Medulla oblongata (tissue), 1 donor: Measurements from ENCODE around the gene PPP2R5E.
"Not testable (repeated sequence)": the region's sequence is repeated elsewhere in the genome, so short reads cannot be mapped to it uniquely, and the experiment has no call there.

ENCODE experiments used
- DNase-seq: peaks from one replicate; pipeline ENCODE4 v3.0.0-alpha.2; 2015; ENCODE audit errors: extremely low spot score

Gene PPP2R5E

DNA sequence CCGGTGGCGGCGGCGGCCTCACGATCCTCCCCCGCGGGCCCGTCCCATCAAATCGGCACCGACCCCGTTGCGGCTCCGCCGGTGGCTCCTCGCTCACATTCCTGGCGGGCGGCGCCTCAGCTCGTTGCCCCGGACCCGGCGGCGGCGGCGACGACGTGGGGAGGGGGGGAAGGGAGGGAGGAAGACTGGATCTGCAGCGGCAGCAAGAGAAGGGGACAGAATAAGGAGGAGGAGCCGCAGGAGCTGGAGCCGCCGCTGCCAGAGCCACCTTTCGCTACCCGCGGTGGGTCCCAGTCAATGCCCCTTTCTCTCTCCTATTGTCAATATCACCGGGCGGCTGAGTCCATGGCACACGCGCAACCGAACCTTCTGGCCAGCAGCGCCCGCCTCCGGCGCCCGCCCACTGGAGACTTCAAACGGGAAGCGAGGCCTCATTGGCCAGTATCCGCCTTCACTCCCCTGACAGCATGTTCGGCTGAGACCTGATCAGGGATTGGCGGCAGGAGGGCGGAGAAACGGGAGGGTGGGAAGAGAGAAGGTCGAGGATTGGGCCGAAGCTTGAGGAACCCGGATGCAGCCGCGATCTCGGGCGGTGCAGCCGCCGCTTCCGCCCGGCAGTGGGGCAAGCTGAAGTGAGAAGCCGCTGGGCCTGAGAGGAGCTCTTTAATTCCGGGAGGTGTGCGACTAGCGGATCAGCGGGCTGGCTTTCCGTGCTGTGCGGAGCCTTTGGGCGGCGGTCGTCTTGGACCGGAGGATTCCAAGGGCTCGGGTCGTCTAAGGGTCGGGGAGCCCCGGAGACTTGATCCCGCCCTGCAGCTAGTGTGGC, at the start of gene PPP2R5E:
Gene PPP2R5E, minus strand, starts transcription at position 378 of the 826 bp plus-strand sequence. CDS start 3,692 bp downstream, outside the sequence.
- peak; percentile 100 for DNase-seq

- not testable (repeated sequence) for DNase-seq
These were observed 39.9 kb upstream of the PPP2R5E start for GRCh38 chr14:63583046-63583445.

DNA sequence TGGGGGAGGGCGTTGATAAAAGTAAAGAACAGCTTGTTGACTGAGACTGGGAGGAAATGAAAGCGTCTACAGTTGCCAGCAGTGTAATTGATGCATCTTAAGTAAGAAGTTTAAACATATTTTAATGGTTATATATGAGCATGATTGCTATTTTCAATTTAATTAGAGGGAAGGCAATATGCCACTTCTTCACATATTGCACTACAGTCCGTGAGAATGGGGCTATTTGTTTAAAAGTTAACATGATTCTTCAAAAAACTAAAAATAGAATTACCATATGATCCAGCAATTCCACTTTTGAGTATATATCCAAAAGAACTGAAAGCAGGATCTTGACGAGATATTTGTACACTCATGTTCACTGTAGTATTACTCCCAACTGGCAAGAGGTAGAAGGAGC, 38.3 kb upstream of the PPP2R5E start:
- no peak for DNase-seq

GRCh38 chr14:63578300-63578699, 35.1 kb upstream of the PPP2R5E start:
- no peak for DNase-seq

DNA sequence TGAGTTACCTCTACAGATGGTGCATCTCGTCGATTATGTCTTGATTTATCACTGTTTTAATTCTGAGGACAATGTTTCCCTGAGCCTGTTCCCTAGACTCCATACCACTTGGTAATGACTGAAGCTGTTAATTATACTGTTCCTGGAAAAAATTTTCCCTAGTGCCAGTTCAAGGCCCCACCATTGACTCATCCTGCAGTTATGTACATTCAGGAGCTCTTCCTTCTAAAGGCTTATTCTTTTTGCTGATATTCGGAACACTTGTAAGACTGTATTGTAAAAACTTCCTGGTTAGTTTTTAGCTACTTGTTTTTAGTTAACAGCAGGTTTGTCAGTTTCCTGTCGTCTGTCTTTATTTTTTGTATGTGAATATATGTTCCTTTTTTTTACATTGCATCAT, 30.4 kb upstream of the PPP2R5E start:
- no peak for DNase-seq

- no peak for DNase-seq
These were observed 22.3 kb upstream of the PPP2R5E start for GRCh38 chr14:63565448-63565847.

GRCh38 chr14:63564318-63564717, 21.1 kb upstream of the PPP2R5E start:
- no peak for DNase-seq

GRCh38 chr14:63563370-63564026, 20.3 kb upstream of the PPP2R5E start:
- DNase-seq = no peak

GRCh38 chr14:63562405-63562804, 19.2 kb upstream of the PPP2R5E start:
- DNase-seq = no peak

- DNase-seq = no peak
These were observed 12.4 kb upstream of the PPP2R5E start for GRCh38 chr14:63555572-63555971.

GRCh38 chr14:63551332-63551731, 8.2 kb upstream of the PPP2R5E start:
- no peak for DNase-seq

DNA sequence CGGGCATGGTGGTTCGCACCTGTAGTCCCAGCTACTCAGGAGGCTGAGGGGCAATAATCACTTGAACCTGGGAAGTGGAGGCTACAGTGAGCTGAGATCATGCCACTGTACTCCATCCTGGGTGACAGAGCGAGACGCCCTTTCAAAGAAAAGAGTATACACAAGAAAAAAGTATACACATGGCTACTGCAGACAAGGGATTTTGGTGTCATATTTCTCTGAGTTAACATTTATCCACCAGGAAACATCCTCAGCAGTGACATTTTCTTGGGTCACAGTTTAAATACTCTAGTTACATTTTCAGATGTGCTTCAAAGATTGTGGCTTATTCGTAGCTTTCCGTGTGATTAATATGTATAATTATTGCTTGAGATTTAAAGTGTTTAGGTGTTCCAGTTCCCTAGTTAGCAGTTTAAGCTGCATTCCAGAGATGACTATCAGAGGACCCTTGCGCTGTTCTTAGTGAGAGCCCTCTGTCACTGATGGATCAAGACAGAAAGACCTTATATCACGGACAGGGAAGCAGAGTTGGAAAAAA, 4.7 kb upstream of the PPP2R5E start:
- no peak for DNase-seq

- no peak for DNase-seq
These were observed 2.3 kb upstream of the PPP2R5E start for GRCh38 chr14:63545431-63545830.

- DNase-seq = peak; percentile 55
These were observed 1.6 kb upstream of the PPP2R5E start for GRCh38 chr14:63544591-63545299.

GRCh38 chr14:63543826-63544406, 739 bp upstream of the PPP2R5E start:
- DNase-seq = peak; percentile 32

DNA sequence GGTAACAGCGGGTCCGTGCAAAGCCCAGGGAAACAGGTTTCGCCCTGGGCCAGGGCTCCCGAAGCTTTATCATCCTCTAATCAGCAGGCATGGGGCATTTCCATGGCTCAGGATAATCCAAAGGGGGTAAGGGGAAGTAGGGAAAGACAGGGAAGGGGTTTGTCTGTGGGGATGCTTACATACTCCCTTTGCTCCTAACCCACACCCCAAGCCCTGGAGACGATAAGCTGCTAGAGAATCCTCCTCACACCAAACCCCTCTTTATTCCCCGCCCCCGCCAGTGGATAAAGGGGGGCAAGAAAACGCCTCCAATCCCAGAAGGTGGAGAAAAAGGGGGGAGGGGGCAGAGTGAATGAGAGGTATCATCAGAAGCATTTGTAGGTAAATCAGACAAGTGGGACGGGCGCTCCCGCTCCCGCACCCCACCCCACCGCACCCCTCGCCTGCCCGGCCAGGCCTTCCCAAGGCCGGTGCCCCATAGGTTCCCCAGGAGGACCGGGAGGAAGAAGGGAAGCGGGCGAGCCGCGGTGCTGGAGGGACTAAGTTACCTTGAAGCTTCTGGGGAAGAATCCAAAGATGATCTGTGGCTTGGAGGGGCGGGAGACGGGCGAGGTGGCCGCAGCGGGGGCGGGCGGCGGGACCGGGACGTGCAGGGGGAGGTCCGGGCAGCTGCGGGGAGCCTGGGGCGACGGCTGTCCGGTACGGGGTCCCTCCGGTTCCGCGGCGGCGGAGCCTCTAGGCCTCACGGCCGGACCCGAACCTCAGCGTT, 762 bp downstream of the PPP2R5E start:
- DNase-seq = no peak

- DNase-seq = no peak
These were observed 7.3 kb downstream of the PPP2R5E start for GRCh38 chr14:63535918-63536317.

DNA sequence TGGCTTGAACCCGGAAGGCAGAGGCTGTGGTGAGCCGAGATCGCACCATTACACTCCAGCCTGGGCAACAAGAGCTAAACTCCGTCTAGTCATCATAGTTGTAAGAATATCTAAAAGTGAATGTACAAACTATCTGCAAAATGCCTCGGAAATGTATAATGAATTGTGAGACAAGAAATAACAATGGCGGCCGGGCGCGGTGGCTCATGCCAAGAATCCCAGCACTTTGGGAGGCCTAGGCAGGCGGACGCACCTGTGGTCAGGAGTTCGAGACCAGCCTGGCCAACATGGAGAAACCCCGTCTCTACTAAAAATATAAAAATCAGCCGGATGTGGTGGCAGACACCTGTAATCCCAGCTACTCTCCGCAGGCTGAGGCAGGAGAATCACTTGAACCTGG, 9.7 kb downstream of the PPP2R5E start:
- DNase-seq = no peak

GRCh38 chr14:63524537-63525155, 18.5 kb downstream of the PPP2R5E start:
- no peak for DNase-seq

DNA sequence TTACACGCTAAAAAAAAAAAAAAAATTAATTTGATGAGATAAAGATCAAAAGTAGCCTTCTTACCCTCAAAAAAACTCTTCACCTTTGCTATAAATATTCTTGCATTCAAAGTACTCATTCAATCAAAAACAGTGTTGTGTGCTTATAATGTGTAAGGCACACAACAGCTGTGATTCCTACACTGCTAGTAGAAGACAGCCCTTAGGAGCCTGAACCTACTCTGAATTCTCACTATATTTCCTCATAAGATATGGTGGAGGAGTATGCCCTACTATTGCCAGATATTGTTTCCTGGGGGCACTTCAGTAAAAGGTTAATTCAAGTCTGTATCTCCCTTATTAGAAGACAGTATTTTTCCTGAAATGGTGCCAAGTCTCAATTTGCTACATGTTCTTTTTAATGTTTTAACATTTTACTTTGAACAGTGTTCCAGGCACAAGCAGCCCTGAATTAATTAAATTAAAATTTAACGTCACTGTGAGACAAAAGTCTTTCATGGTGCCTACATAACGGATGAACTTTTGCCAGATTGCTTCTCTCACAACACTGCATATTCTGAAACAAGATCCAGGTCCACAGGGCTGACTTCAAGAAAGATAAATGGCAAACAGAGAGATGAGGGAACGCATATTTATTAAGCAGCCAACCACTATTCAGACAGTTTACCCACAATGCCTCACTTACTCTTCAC, 19.3 kb downstream of the PPP2R5E start:
- no peak for DNase-seq
